HG02642 (cell line): ENCODE results near the gene RBM20.

Source experiments
- ATAC-seq: cut with Tn5 transposase; IDR thresholded peaks from one replicate; pipeline ENCODE4 v1.9.1; 2021; ENCODE audit warnings: mild to moderate bottlenecking; ENCODE audit not compliant: unreplicated experiment, poor library complexity

The RBM20 gene

DNA sequence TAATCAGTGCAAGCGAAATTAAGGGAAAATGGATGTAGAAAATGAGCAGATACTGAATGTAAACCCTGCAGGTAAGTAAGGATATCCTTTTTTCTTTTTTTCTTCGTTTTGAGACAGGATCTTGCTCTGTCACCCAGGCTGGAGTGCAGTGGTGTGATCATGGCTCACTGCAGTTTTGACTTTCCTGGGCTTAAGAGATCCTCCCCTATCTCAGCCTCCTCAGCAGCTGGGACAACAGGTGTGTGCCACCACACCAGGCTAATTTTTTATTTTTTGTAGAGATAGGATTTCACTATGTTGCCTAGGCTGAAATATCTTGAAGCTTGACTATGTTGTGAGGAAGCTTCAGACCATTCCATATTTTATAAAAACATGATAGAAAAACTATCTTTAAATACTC, 231.9 kb downstream of the RBM20 start:
- no peak for ATAC-seq

DNA sequence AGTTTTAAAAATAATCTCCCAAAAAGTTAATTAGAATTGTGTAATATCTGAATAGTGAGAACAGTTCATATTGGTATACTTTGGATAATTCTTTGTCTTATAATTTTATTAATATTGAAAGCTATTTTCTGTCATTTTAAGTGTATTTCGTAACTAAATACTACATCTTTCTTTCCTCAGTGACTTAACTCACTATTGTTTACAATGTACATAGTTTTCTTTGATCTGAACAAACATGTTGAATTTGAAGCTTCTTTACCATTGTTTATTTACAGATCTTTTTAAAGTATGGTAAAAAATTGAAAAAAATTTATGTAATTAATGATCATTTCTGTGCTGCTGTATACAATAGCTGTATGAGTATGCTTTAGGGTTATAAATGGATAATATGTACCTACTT, 232.7 kb downstream of the RBM20 start:
- no peak for ATAC-seq

DNA sequence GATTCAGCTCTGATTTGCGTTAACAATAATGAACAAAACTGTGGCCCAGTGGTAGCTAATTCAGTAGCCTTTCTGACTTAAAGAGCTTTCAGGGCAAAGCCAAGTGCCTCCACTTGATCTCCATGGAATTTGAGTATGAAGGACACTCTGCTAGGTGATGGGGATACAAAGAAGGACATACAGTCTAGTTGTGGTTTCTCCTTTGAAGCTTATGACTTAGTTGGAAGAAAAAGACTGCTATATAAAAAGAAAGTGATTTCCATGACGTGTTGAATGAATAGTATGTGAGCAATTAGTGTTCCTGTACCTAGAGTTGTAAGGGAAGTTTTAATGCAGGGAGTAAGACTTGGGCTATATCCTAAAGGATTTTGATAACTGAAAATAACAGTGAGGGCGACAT, 235.9 kb downstream of the RBM20 start:
- ATAC-seq: no peak

DNA sequence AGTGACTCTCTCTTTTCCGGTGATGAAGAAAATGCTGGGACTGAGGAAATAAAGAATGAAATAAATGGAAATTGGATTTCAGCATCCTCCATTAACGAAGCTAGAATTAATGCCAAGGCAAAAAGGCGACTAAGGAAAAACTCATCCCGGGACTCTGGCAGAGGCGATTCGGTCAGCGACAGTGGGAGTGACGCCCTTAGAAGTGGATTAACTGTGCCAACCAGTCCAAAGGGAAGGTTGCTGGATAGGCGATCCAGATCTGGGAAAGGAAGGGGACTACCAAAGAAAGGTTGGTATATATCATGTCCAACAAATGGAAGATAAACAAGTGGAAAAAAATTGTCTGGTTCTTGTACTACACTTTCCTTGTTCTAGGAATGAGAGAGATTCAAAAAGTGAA, 237.1 kb downstream of the RBM20 start:
- no peak for ATAC-seq

DNA sequence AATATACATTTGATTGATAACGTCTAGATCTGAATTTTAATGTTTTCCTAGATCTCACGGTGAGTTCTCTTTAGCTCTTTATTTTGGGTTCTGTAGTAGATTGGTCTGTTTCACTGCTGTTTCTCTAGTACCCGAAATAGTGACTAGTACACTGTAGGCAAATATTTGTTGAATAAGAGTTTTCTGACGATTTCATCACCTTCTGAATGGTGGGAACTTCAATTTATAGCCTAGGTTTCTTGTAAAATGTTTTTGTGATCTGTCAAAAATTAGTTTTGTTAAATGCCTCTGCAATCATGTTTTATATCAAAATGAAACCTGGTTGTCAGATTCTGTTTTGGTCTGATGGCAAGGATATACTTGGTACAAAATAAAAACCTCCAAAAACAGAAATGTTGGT, 237.8 kb downstream of the RBM20 start:
- ATAC-seq: no peak

DNA sequence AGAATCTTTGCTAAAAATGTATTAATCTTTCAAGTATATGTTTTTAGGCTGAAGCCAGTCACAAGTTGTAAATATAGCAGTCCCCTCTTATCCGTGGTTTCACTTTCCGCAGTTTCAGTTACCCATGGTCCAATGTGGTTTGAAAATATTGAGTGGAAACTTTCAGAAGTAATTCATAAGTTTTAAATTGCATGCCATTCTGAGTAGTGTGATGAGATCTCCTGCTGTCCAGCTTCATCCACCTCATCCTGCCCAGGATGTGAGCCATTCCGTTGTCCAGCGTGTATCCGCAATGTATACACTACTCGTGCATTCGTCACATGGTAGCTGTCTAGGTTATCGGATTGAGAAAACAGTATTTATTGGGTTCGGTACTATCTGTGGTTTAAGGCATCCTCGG, 239.8 kb downstream of the RBM20 start:
- ATAC-seq: no peak

DNA sequence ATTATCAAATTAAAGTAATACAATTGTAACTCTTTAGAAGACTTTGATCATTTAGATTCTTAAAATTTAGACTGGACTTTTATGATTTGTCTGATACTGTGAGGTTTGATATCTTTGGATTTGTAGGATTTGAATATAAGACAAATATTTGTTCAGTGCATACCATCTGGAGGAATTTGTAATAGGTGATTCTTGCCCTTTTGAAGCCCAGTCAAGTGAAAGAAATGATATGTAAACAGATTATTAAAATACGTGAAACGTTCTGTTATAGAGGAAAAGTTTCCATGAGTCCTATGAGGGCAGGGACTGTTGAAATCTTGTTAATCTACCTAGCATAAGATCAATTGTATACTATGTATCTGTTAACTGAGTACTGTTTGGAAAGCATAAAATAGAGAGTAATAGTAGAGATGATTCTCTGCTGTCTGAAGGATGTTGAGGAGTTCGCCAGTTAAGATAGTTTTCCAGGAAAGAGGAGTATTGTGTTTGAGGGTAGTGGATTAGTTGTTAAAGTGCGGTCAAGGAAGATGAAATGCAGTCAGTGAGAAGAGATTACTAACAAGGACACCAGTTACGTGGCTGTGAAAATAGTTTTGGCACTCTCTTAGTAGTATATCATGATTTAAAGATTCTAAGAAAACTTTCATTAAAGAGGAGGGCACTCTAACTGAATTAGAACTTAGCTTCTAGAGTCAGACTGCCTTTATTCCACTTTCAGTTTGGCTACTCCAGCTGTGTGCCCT, 242.0 kb downstream of the RBM20 start:
- ATAC-seq: no peak

DNA sequence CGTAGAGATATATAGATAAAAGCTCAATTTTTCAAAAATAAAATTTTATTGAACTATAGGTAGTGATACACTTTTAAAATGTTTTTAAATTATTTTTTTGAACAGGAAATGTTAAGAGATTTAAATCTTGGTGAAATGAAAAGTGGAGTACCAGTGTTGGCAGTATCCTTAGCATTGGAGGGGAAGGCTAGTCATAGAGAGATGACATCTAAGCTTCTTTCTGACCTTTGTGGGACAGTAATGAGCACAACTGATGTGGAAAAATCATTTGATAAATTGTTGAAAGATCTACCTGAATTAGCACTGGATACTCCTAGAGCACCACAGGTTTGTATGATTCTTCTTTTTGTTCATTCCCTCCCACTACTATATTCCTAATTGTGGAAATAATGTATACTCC, 243.4 kb downstream of the RBM20 start:
- ATAC-seq: no peak
